ENCODE results near the gene CGB2. TPM values are rescaled to one million over a fixed set of nuclear protein-coding genes. Genes with fewer than 3 reads are reported as not detected.
"Not testable (repeated sequence)": the region's sequence is repeated elsewhere in the genome, so short reads cannot be mapped to it uniquely, and the experiment has no call there.

CGB2 gene
- total RNA-seq, 1 donor from 2014 or later: not detected

- DNase-seq (ENCODE audit: low spot score in 2 of 2) (peak in 1 of 2 donors; percentile 31), FAIRE-seq (no peak)
Measured at GRCh38 chr19:49064768-49065611, 33.3 kb downstream of the CGB2 start, which contains the start of gene NTF4. TSS of gene NTF4 (minus strand) at chr19:49064818. CDS start at chr19:49061997, 2,821 bp downstream.

DNA sequence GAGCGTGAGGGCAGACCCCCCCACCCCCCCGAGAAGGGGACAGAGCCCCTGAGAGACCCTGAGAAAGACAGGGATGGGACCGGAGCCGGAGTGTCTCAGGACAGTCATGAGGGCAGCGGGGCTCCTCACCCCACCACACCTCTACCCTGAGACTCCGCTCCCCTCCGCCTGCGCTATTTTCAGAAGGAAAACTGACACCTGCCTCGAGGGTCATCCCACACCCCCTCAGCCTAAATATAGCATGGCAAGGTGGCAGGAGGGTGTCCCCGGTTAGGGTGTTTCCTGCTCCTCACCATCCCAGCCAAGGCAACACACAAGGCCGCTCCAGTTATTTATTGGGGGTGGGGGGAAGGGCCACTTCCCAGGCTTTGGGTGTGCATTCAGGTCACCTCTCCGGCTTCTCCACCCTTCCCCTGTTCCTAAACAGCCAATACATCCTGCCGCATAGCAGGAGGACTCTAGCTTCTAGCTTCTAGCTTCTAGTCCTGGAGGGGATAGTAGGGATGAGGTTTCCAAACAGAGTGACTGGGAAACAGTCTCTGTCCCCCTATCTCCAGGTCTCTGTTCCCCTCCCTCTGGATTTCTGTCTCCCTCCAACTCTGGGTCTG is 34.3 kb downstream of the CGB2 start:
- peak in 1 of 2 donors; percentile 31 for DNase-seq (ENCODE audit: low spot score in 2 of 2)
- FAIRE-seq: no peak

DNA sequence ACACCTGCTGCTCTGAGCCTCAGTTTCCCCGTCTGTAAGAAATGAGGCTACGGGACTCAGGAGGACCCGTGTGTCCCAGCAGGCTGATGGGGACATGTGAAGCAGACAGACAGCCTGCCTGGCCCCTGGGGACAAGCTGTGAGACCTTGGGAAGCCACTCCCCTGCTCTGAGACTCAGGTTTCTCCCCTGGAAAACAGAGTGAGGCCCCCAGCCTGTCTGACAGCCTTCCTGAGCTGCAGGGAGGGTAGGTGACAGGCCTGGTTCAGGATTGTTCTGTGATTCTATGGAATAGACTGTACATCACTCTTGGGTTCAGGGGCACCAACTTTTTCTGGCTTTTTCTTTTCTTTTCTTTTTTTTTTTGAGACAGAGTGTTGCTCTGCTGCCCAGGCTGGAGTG is 35.9 kb downstream of the CGB2 start:
- peak in 1 of 2 donors; percentile 33 for DNase-seq (ENCODE audit: low spot score in 2 of 2)
- FAIRE-seq: no peak

DNA sequence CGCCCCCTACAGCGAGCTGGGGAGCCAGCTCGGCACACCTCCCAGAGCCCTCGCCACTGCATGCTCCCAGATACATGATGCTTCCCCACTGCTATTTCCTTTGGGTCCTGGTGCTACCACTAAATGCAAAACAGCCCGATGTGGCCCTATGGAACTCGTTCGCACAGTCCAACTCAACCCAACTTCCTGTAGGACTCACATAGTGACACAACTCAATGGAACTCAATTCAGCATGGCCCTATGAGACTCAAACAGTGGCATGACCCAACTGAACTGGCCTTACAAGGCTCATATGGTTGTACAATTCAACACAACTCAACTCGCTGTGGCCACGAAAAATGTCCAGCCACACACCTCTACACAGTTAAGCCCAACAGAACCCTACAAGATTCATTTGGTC is 37.3 kb downstream of the CGB2 start:
- FAIRE-seq: no peak

DNA sequence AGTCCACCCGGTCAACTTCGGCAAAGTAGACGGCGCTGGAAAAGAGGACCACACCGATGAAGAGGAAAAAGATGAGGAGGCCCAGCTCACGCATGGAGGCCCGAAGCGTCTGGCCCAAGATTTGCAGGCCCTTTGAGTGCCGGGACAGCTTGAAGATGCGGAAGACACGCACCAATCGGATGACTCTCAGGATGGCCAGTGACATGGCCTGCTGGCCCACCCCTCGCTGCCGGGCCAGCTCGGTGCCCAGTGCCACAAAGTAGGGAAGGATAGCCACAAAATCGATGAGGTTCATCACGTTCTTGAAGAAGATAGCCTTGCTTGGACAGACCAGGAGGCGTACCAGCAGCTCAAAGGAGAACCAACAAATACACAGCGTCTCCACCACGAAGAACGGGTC is 38.7 kb downstream of the CGB2 start:
- DNase-seq (ENCODE audit: low spot score in 2 of 2) (no peak), FAIRE-seq (no peak)

More for the DNA sequence above, 37.3 kb downstream of the CGB2 start:
- no peak for DNase-seq (ENCODE audit: low spot score in 2 of 2)

GRCh38 chr19:49071860-49072547 is 40.3 kb downstream of the CGB2 start:
- no peak for DNase-seq (ENCODE audit: low spot score in 2 of 2)
- no peak for FAIRE-seq

DNA sequence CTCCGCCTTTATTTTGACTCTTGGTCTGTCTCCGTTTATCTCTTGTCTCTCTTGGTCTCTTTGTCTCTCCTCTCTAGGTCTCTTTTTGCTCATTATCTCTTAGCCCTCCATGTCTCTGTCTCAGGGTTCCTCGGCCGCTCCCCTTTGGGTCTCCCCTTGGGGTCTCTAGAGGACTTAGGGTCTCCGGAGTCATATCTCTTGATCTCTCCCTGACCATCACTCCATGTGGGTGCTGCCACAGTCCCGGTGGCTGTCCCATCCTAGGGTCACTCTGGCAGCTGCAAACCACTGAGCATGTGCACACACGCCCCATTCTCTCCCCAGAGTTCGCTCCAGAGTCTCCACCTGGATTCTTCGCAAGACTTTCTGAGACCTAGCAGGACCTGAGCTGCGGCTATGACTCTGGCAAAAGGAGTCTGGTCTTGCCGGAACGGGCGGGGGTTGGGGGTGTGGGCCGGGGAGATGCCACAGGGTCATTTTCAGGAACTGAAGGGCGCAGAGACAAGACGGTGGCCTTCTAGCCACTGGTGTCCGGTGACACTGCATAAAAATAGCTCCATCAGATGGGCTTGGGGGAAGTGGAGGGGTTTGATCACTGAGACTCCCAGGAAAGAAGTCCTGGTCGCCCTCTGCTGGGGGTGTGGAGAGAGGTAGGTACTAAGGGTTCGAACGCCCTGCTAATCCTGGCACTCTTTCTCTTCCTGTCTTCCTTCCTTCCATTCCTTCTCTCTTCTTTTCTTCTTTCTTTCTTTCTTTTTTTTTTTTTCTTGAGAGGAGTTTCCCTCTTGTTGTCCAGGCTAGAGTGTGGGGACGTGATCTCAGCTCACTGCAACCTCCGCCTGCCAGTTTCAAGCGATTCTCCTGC is 42.1 kb downstream of the CGB2 start:
- FAIRE-seq: no peak
- no peak for DNase-seq (ENCODE audit: low spot score in 2 of 2)

DNA sequence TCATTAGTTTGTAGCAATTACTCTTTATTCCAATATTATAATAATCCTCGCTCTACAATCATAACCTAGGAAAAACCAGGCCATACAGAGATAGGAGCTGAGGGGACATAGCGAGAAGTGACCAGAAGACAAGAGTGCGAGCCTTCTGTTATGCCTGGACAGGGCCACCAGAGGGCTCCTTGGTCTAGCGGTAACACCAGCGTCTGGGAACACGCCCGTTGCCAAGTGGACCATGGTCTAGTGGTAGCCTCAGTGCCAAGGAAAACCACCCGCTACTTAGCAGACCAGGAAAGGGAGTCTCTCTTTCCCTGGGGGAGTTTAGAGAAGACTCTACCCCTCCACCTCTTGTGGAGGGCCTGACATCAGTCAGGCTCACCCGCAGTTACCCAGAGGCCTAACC is 43.2 kb downstream of the CGB2 start:
- FAIRE-seq; DNase-seq (ENCODE audit: low spot score in 2 of 2): not testable (repeated sequence)

- no peak for DNase-seq (ENCODE audit: low spot score in 2 of 2)
Measured at GRCh38 chr19:49080392-49080791, 48.7 kb downstream of the CGB2 start.

DNA sequence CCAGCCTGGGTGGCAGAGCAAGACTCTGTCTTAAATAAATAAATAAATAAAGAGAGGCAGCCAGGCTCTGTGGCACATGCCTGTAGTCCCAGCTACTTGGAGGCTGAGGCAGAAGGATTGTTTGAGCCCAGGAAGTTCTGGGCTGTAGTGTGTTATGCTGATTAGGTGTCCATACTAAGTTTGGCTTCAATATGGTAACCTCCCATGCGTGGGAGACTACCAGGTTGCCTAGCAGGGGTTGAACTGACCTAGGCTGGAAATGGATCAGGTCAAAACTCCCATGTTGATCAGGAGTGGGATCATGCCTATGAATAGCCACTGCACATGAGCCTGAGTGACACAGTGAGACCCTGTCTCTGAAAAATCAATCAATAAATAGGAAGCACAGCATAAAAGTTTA is 49.6 kb downstream of the CGB2 start:
- FAIRE-seq: no peak
- DNase-seq (ENCODE audit: low spot score in 2 of 2): no peak

More at GRCh38 chr19:49080392-49080791, 48.7 kb downstream of the CGB2 start:
- FAIRE-seq: no peak

Small RNA genes lying within 50 kb of the gene (small RNA-seq; reads per million reads assigned to genes)
- gene MIR6798: not detected
- gene RN7SL708P: not detected

Other genes starting within 250 kb of the CGB2 start
- gene BCAT2, start 220.9 kb upstream of the CGB2 start, total RNA-seq: 11.4 TPM
- gene HSD17B14, start 195.4 kb upstream of the CGB2 start, total RNA-seq: 1.2 TPM
- 1.6 TPM for gene PLEKHA4, start 163.3 kb upstream of the CGB2 start, total RNA-seq
- 23.6 TPM for gene PPP1R15A, start 159.5 kb upstream of the CGB2 start, total RNA-seq
- under 0.01 TPM for gene TULP2, start 133.1 kb upstream of the CGB2 start, total RNA-seq
- gene NUCB1, start 131.6 kb upstream of the CGB2 start, total RNA-seq: 39.5 TPM
- gene DHDH, start 98.2 kb upstream of the CGB2 start, total RNA-seq: not detected
- gene BAX, start 77.0 kb upstream of the CGB2 start, total RNA-seq: 9.4 TPM
- gene FTL, start 66.6 kb upstream of the CGB2 start, total RNA-seq: 713 TPM
- gene GYS1, start 38.6 kb upstream of the CGB2 start, total RNA-seq: 12.6 TPM
- gene RUVBL2, start 38.0 kb upstream of the CGB2 start, total RNA-seq: 121 TPM
- gene LHB, start 14.8 kb upstream of the CGB2 start, total RNA-seq: not detected
- gene CGB3, start 7.6 kb upstream of the CGB2 start, total RNA-seq: not detected
- not detected for gene CGB1, start 5.0 kb downstream of the CGB2 start, total RNA-seq
- gene CGB5, start 12.0 kb downstream of the CGB2 start, total RNA-seq: not detected
- gene CGB8, start 17.2 kb downstream of the CGB2 start, total RNA-seq: not detected
- not detected for gene CGB7, start 25.9 kb downstream of the CGB2 start, total RNA-seq
- gene NTF4, start 32.9 kb downstream of the CGB2 start, total RNA-seq: not detected
- not detected for gene KCNA7, start 40.8 kb downstream of the CGB2 start, total RNA-seq
- 99.5 TPM for gene SNRNP70, start 53.6 kb downstream of the CGB2 start, total RNA-seq
- 31.0 TPM for gene LIN7B, start 82.5 kb downstream of the CGB2 start, total RNA-seq
- gene C19orf73, start 87.3 kb downstream of the CGB2 start, total RNA-seq: 1.2 TPM
- 47.7 TPM for gene PPFIA3, start 87.7 kb downstream of the CGB2 start, total RNA-seq
- 0.41 TPM for gene HRC, start 123.5 kb downstream of the CGB2 start, total RNA-seq
- gene TRPM4, start 125.9 kb downstream of the CGB2 start, total RNA-seq: 4.1 TPM